H1 (cell line): Measurements from ENCODE around the gene CUTA. TPM values are rescaled to one million over a fixed set of nuclear protein-coding genes. Genes with fewer than 3 reads are reported as not detected.

Experiments used
- BCL11A ChIP-seq, 2 experiments: IDR thresholded peaks; one replicate each; pipeline ENCODE4 v1.6.1; 2011; ENCODE audit warnings: low read depth in 2 of 2, low read length in 2 of 2, mild to moderate bottlenecking in 2 of 2
- BRCA1 ChIP-seq: IDR thresholded peaks from 2 replicates; pipeline ENCODE4 v1.6.1; 2012; ENCODE audit warnings: low read depth, low read length, improper control_type of control experiment
- CBX5 ChIP-seq: fragments of 300-800, 300-1000 bp; sonication (generic); IDR thresholded peaks from 2 replicates; pipeline ENCODE4 v1.7.1; 2016; ENCODE audit warnings: antibody characterized with exemption, low read length, low read depth
- GABPA ChIP-seq: IDR thresholded peaks from 2 replicates; pipeline ENCODE4 v1.6.1; 2011; ENCODE audit warnings: mild to moderate bottlenecking, low read length, moderate library complexity, borderline replicate concordance; ENCODE audit not compliant: insufficient read depth
- PHF8 ChIP-seq: fragments of 200-600 bp; sonication (generic); conservative IDR thresholded peaks from 2 replicates; pipeline ENCODE4 v1.7.1; 2012; ENCODE audit warnings: low read depth, mild to moderate bottlenecking, inconsistent platforms, low read length, moderate library complexity
- RAD21 ChIP-seq, 2 experiments: IDR thresholded peaks in 1 of 2; conservative IDR thresholded peaks in 1 of 2; 2 replicates each; pipeline ENCODE4 v1.6.1; 2011; ENCODE audit warnings: low read depth in 2 of 2, low read length in 2 of 2, improper control_type of control experiment in 1 of 2, inconsistent platforms in 1 of 2, mild to moderate bottlenecking in 1 of 2, moderate library complexity in 1 of 2
- RXRA ChIP-seq: IDR thresholded peaks from 2 replicates; pipeline ENCODE4 v1.6.1; 2011; ENCODE audit warnings: low read depth, mild to moderate bottlenecking, low read length, moderate library complexity; ENCODE audit not compliant: insufficient read depth
- SAP30 ChIP-seq: fragments of 300-600 bp; sonication (generic); IDR thresholded peaks from 2 replicates; pipeline ENCODE4 v1.7.1; 2012; ENCODE audit warnings: low read length, moderate library complexity, mild to moderate bottlenecking, inconsistent platforms; ENCODE audit not compliant: insufficient read depth, insufficient replicate concordance
- SP4 ChIP-seq: IDR thresholded peaks from 2 replicates; pipeline ENCODE4 v1.6.1; 2012; ENCODE audit warnings: low read length, inconsistent platforms
- YY1 ChIP-seq: IDR thresholded peaks from 2 replicates; pipeline ENCODE4 v1.6.1; 2011; ENCODE audit warnings: low read depth, mild to moderate bottlenecking, low read length
- polyA plus RNA-seq, 7 experiments: library from polyadenylated mRNA; depleted of rRNA in 3 of 7; stranded (reverse) in 5 of 7; unstranded in 2 of 7; fragments of >200 nt in 5 of 7; fragments of 200-250 nt in 2 of 7; gene quantifications; 1 replicate in 5 of 7; 2 replicates in 1 of 7; 4 replicates in 1 of 7; pipeline versions ENCODE4 v1.2.1 to v1.2.3, GENCODE V29; 2011 to 2013; ENCODE audit warnings: missing spikeins in 2 of 7, mixed read lengths in 2 of 7
- total RNA-seq: library from RNA; stranded (reverse); fragmentation: NEBNext Ultra II Directional; extraction: Animal tissue kit (Norgen Biotek cat#: 25700); gene quantifications from 2 replicates; pipeline ENCODE4 v1.2.1, GENCODE V29; 2021
- TF ChIP-seq, protein P1 (sequence below): fragments of 300-600 bp; sonication (generic); IDR thresholded peaks from 2 replicates; pipeline ENCODE4 v1.7.1; 2012; ENCODE audit warnings: low read length, moderate library complexity, mild to moderate bottlenecking, inconsistent platforms; ENCODE audit not compliant: insufficient replicate concordance
- TF ChIP-seq, protein P2 (sequence below): IDR thresholded peaks from 2 replicates; pipeline ENCODE4 v1.6.1; 2012; ENCODE audit warnings: inconsistent platforms

Gene CUTA
- total and polyA plus RNA-seq, 2 of the 8 experiments (the other 6 are each of a cell fraction or from before 2014, with no cell fraction given): 297 to 460 TPM

DNA sequence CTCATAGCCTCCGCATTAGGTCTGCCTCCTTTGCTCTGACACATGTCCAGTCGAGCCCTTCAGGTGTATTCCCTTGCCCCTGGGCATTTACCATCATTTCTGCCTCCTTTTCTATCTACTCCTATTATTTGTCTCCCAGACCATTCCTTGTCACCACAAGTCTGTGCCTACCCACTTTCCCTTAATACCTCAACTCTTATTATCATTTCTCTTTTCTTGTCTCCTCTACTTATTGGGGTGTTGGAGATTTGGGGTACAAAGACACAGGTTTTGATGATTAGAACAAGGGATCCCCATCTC is 3.4 kb upstream of the CUTA start (continued):
- TF ChIP-seq, protein P1, sequence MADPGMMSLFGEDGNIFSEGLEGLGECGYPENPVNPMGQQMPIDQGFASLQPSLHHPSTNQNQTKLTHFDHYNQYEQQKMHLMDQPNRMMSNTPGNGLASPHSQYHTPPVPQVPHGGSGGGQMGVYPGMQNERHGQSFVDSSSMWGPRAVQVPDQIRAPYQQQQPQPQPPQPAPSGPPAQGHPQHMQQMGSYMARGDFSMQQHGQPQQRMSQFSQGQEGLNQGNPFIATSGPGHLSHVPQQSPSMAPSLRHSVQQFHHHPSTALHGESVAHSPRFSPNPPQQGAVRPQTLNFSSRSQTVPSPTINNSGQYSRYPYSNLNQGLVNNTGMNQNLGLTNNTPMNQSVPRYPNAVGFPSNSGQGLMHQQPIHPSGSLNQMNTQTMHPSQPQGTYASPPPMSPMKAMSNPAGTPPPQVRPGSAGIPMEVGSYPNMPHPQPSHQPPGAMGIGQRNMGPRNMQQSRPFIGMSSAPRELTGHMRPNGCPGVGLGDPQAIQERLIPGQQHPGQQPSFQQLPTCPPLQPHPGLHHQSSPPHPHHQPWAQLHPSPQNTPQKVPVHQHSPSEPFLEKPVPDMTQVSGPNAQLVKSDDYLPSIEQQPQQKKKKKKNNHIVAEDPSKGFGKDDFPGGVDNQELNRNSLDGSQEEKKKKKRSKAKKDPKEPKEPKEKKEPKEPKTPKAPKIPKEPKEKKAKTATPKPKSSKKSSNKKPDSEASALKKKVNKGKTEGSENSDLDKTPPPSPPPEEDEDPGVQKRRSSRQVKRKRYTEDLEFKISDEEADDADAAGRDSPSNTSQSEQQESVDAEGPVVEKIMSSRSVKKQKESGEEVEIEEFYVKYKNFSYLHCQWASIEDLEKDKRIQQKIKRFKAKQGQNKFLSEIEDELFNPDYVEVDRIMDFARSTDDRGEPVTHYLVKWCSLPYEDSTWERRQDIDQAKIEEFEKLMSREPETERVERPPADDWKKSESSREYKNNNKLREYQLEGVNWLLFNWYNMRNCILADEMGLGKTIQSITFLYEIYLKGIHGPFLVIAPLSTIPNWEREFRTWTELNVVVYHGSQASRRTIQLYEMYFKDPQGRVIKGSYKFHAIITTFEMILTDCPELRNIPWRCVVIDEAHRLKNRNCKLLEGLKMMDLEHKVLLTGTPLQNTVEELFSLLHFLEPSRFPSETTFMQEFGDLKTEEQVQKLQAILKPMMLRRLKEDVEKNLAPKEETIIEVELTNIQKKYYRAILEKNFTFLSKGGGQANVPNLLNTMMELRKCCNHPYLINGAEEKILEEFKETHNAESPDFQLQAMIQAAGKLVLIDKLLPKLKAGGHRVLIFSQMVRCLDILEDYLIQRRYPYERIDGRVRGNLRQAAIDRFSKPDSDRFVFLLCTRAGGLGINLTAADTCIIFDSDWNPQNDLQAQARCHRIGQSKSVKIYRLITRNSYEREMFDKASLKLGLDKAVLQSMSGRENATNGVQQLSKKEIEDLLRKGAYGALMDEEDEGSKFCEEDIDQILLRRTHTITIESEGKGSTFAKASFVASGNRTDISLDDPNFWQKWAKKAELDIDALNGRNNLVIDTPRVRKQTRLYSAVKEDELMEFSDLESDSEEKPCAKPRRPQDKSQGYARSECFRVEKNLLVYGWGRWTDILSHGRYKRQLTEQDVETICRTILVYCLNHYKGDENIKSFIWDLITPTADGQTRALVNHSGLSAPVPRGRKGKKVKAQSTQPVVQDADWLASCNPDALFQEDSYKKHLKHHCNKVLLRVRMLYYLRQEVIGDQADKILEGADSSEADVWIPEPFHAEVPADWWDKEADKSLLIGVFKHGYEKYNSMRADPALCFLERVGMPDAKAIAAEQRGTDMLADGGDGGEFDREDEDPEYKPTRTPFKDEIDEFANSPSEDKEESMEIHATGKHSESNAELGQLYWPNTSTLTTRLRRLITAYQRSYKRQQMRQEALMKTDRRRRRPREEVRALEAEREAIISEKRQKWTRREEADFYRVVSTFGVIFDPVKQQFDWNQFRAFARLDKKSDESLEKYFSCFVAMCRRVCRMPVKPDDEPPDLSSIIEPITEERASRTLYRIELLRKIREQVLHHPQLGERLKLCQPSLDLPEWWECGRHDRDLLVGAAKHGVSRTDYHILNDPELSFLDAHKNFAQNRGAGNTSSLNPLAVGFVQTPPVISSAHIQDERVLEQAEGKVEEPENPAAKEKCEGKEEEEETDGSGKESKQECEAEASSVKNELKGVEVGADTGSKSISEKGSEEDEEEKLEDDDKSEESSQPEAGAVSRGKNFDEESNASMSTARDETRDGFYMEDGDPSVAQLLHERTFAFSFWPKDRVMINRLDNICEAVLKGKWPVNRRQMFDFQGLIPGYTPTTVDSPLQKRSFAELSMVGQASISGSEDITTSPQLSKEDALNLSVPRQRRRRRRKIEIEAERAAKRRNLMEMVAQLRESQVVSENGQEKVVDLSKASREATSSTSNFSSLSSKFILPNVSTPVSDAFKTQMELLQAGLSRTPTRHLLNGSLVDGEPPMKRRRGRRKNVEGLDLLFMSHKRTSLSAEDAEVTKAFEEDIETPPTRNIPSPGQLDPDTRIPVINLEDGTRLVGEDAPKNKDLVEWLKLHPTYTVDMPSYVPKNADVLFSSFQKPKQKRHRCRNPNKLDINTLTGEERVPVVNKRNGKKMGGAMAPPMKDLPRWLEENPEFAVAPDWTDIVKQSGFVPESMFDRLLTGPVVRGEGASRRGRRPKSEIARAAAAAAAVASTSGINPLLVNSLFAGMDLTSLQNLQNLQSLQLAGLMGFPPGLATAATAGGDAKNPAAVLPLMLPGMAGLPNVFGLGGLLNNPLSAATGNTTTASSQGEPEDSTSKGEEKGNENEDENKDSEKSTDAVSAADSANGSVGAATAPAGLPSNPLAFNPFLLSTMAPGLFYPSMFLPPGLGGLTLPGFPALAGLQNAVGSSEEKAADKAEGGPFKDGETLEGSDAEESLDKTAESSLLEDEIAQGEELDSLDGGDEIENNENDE: no peak
- TF ChIP-seq SAP30 (no peak), SP4 (no peak), RAD21 (IDR thresholded peaks at IDR 0.05 in 1 of 2, conservative IDR thresholded peaks at IDR 0.05 in 1 of 2; ENCODE audit: low read depth in 2 of 2, low read length in 2 of 2) (no peak), BRCA1 (no peak), BCL11A (IDR thresholded peaks at IDR 0.05; ENCODE audit: low read depth in 2 of 2, low read length in 2 of 2) (no peak), CBX5 (no peak), PHF8 (no peak), RXRA (no peak), GABPA (no peak), YY1 (no peak)
- TF ChIP-seq, protein P2, sequence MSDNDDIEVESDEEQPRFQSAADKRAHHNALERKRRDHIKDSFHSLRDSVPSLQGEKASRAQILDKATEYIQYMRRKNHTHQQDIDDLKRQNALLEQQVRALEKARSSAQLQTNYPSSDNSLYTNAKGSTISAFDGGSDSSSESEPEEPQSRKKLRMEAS: no peak
- TF ChIP-seq, all 59 proteins: peak for 0
